Measurements from ENCODE around the gene KTI12.

DNA sequence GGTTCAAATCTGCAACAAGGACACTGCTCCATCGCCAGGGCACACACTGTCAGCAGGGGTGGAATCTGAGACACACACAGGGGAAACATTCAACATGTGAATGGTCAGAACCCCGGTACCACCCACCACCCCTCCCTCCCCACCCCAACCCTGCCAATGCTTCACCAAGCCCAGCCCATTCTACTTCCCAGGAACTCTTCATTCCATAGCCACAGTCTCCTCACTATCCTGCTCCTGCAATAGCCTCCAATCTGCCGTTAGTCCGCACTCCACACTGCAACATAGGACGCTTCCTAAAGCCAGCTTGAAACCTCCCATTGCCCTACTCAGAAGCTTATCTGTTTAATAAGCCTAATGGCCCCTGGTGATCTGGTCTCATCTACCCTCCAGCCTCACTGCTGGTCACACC is 35.6 kb downstream of the KTI12 start:
- TF ChIP-seq, protein P1, sequence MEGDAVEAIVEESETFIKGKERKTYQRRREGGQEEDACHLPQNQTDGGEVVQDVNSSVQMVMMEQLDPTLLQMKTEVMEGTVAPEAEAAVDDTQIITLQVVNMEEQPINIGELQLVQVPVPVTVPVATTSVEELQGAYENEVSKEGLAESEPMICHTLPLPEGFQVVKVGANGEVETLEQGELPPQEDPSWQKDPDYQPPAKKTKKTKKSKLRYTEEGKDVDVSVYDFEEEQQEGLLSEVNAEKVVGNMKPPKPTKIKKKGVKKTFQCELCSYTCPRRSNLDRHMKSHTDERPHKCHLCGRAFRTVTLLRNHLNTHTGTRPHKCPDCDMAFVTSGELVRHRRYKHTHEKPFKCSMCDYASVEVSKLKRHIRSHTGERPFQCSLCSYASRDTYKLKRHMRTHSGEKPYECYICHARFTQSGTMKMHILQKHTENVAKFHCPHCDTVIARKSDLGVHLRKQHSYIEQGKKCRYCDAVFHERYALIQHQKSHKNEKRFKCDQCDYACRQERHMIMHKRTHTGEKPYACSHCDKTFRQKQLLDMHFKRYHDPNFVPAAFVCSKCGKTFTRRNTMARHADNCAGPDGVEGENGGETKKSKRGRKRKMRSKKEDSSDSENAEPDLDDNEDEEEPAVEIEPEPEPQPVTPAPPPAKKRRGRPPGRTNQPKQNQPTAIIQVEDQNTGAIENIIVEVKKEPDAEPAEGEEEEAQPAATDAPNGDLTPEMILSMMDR (IDR thresholded peaks at IDR 0.05; ENCODE audit: insufficient read depth, low read length, poor library complexity, severe bottlenecking): no peak
- no peak for TF ChIP-seq EZH2phosphoT487 (conservative IDR thresholded peaks at IDR 0.05; ENCODE audit: low read length)

Measured in SU-DHL-6 (cell line).